GM19043 (cell line): Measurements from ENCODE around the gene EXOC2.
"Not testable (repeated sequence)": the region's sequence is repeated elsewhere in the genome, so short reads cannot be mapped to it uniquely, and the experiment has no call there.

Experiments used
- ATAC-seq: cut with Tn5 transposase; IDR thresholded peaks from one replicate; pipeline ENCODE4 v1.9.1; 2021; ENCODE audit warnings: low read depth; ENCODE audit not compliant: unreplicated experiment

Gene EXOC2

DNA sequence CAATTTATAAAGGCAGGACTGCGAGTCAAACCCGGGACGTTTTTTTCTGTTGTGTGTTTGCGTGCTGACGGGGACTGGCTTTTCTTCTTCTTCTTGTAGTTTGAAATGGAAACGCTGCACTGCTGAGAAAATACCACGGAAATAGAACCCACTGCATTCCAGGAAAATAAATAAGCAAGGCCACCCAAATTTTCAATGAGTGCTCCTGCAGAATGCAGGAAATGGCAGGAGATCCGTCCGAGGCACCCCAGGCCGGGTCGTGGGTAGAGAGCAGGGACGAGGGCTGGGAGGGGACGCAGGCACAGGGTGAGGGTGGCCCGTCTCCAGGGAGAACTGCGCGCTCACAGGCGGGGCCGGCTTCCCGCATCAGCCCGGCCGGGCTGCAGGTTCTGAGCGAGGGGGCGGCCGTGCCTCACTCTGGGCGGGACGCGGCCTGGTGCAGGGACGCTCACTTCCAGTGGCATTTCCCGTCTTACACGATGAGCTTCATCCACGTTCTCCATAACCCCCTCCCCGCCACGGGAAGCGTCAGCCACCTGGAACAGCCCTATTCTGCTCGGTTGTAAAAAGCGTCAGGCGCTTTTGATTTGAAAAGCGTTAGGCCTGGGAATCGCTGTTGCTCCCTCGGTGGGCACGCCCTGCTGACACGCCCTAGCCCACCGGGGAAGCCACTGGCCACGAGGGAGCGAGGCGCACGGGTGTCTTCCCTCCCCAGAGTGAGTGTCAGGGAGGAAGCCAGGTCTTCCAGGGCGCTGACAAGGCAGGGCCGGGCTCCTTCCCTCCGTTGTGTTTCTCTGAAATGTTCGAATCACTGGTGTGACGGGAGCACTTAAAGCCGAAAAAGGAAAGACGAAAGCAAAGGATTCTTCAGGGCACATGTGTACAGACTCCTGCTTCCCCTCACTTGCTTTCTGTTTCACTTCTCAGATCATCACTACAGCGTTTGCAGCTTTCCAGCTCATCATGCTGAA lies 17.9 kb upstream of the EXOC2 start:
- peak; percentile 84 for ATAC-seq

DNA sequence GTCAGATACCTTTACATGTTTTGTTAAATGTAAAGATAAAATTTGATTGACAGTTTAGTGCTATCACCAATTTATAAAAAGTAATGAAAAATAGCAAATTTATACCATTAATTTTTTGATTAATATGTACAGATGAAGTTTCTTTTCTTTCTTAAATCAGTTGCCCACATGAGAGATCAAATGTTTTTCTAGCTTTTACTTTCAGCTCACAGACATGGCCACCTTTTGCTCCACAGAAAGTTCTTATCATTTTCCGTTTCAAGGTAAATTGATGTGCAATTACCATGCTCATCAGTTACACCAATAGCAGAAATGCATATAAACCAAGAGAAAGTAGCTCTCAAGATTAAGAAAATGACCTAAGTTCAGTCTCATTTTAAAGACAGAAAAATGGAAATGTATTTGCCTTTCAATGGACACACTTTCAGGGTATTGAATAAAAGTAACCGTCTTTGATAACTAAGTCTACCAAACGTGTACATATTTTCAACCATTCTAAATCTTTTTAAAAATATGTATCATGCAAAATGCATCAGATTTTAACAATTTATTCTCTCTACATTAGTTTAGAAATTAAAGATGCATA lies 16.6 kb upstream of the EXOC2 start:
- no peak for ATAC-seq

DNA sequence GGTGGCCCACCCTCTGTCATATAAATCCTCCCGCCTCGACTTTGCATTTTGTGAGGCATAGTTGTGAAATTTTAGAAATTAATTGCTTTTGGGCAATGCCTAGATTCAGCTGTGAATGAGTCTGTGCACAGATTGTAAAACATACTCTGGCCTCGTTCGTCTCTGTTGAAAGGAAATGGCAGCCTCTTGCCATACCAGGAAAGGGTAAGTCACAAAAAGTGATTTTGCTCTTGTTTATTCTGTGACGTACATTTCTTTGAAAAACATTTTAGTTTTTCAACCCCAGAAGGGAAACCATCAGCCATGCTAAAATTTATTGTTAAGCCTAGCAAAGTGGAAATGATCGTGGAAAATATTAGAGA lies 15.3 kb upstream of the EXOC2 start:
- ATAC-seq, result no peak

DNA sequence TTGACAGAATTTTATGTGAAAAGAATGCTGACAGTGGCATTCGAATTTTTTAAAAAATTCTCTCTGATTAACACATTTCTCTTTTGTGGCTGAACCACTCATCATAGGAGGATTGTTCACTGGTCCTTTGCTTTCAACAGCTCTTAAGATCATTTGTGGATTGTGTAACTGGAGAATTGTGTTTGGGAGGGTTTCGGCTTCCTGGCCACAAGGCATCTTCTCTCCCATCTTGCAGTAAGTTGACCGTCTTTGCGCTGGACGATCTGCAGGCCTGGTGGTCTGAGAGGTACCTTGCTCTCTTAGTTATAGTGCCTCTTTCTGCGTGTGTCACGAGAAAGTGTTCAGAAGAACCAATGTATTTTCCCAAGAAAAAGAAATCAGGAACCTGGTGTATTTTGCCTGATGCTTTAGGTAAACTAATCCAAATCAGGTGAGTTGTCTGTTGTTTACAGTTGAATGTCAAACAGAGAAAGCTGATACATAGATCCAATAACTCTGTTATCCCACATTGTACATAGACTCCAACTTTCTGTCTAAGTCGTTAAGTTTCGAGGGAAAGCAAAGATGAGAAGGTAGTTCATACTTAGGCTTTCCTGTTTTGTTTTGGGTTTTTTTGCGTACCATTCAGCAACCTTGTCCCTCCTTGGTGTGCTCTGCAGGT lies 14.8 kb upstream of the EXOC2 start:
- ATAC-seq, result no peak

DNA sequence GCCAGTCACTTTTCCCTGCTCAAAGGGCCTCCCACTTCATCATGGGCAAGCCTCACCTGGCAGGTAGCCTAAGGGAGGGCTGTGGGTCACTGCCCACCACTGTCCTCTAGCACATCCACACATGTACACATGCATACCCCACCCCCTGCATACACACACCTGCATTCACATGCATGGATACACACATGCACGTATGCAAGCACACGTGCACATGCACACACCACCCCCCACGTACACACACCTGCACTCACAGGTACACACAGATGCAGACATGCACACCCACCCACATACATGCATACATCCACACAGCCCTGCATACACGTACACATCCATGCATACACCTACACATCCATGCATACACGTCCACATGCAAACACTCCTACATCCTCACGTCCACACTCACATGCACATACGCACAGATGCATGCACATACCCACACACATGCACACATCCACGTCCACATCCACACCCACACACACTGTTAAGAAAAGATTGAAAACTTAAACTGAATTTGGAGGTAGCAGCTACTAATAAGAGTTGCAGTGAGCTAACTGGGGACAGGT lies 14.0 kb upstream of the EXOC2 start:
- ATAC-seq, result no peak

DNA sequence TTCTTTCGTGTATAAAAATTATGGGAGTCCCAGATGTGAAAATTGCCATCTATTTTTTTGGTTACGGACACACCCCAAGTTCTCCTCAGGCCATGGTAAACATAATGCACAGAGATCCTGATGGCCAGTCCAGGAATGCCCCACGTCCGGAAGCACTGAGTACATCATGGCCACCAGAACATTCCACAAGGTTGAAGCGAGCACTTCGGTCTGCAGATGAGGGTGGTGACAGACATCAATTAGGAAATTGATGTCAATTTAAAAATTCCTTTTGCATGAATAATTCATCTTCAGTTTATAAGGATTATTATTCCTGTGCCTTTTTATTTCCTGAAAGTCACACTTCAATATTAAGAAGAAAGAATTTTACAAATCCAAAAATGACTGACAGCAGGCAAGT lies 13.2 kb upstream of the EXOC2 start:
- no peak for ATAC-seq

DNA sequence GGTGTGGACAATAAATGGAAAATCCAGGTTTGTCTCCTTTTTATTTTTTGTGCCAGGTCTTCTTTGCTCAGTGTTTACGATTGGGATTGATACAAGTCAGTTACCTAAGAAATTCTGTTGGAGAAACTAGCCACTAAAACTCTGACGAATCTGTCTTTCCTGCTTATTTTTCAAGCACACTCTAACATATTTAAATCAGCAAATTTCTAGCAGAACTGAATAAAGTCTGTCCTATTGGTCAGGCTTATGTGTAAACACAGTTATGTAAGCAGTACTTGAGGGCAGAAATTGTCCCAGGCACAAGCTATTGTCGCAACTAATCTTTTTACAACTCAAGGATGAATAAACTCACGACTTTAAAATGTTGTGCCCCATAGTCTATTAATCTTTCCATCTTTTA lies 12.1 kb upstream of the EXOC2 start:
- ATAC-seq, result no peak

DNA sequence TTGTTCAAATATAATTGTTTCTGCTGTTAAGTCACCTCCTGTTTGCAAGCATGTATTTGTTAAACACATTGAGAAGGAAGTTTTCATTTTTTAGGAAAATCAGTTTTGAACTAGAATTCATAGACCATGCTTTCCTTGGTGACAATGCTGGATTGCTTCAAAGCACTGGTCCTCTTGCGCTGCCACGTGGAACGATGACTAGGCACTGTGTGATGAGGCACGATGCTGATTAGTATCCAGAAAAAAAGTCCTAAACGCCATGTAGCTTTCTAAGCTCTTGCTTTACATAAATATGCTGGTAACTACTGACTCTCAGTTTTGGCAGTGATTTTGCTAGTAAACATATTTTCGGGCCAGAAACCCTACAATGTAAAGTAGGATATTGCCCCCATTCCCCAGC lies 11.1 kb upstream of the EXOC2 start:
- no peak for ATAC-seq

DNA sequence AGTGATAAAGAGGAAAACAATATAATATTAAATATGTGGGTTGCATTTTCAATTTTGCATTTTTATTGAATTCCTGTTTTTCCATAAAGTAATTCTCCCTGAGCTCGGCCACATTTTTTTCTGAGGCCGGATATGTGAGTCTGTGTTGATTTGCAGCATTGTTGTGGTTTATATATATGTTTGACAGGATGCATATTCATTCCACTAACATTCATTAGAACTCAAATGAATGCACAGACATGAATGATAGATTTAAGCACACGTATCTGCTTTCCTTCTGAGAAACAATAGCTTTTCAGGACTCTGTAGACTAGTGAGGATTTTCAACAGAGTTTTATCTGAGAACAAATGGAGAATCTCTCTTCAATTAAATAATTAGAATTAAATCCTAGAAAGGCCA lies 10.6 kb upstream of the EXOC2 start:
- ATAC-seq, result no peak

DNA sequence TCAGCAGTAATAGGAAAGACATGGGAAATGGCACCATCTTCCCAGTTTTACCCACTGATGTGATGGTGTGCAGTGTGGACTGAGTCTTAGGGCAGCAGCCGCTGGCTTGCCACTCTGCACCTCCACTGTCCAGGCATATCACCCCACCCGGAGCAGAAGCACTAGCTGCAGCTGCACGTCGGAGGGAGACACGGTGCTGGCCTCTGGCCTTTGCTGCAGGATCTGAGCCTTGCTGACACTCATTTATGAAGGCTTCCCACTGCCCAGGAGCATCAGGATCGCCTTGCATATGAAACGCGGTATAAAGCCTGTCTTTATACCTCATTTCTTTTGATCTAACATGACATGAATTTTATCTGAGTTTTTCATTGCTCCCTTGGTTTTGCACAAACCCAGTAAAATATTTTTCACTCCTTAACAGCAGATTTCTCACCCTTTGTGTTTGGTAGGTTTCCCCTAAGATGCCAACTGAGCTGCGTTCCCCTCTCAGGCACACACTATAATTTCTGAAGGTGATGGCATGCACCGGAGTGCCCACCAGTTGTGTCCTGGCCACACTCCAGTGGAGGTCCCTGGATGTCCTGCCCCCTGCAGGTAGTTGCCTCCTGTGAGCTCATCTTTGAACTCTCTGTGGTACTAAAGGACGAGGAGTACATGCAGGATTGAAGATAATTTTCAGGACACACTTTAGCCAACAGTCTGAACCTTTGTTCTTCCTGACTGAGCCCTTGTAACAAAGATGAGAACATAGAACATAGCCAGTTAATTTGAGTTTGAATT lies 9.0 kb upstream of the EXOC2 start:
- ATAC-seq, result no peak

DNA sequence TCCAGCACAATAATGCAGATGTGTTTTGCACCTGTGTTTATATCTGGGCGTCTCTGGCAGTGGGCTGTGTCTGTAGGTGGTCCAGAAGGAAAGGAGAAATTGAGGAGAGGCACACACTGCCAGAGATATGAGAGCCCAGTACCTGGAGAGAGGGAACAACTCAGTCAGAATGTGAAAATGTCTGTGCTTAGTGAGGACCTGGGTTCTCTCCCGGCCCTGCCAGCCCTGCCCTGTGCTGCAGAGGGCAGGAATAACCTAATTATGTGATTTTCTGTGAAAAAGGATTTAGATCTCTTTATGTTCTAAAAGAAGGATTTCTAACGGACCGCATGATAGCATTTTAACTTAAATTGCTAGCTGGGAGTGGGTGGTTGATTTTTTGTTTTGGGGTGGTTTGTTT lies 8.3 kb upstream of the EXOC2 start:
- no peak for ATAC-seq

DNA sequence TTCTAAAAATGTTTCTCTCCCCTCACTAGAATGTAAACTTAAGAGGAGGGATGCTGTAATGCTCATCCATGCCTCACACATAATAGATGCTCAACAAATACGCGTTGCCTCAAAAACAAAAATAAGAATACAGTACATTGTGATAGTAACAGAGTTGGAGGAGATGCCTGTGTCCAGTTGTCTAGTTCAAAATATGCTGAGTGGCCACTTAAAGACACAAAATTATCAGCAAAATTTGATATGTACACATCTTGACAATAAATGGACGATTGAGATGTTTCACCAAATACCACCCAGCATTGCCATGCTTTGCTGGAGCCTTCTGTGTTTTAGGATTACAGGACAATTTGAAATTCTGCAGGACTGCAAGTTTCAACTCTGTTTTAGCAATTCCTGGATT lies 7.6 kb upstream of the EXOC2 start:
- no peak for ATAC-seq

DNA sequence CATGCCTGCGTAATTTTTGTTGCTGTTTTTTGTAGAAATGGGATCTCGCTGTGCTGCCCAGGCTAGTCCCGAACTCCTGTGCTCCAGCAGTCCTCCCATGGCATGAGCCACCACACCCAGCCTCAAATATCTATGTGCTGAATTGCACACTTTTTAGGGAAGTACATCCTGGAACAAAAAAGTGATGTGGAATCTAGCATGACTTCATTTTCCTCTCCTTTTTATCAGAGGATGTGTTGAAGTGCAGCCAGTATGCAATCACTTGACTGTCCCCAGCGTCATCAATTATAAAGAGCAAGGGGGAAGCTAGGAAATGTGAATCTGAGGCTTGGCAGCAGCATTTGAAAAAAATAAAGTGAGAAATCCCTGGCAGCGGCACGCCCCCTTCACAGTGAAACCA lies 6.4 kb upstream of the EXOC2 start:
- no peak for ATAC-seq

DNA sequence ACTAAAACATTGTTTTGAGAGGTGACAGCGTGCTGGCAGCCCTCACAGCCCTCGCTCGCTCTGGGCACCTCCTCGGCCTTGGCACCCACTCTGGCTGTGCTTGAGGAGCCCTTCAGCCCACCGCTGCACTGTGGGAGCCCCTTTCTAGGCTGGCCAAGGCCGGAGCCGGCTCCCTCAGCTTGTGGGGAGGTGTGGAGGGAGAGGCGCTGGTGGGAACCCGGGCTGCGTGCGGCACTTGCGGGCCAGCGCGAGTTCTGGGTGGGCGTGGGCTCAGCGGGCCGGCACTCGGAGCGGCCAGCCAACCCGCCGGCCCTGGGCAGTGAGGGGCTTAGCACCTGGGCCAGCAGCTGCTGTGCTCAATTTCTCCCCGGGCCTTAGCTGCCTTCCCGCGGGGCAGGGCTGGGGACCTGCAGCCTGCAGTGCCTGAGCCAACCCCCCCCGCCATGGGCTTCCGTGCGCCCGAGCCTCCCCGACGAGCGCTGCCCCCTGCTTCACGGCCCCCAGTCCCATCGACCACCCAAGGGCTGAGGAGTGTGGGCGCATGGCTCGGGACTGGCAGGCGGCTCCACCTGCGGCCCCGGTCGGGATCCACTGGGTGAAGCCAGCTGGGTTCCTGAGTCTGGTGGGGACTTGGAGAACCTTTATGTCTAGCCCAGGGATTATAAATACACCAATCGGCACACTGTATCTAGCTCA lies 1.6 kb upstream of the EXOC2 start:
- not testable (repeated sequence) for ATAC-seq

DNA sequence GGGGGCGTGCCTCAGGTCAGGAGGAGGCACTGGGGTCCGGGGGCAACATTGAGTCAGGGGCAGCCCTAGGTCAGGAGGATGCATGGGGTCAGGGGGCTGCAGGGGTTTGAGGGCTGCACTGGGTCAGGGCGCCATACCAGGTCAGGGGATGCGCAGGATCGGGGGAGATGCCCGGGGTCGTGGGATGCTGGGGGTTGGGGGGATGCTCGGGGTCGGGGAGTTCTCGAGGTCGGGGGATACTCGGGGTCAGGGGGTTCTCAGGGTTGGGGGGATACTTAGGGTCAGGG lies 727 bp upstream of the EXOC2 start:
- ATAC-seq, result no peak

DNA sequence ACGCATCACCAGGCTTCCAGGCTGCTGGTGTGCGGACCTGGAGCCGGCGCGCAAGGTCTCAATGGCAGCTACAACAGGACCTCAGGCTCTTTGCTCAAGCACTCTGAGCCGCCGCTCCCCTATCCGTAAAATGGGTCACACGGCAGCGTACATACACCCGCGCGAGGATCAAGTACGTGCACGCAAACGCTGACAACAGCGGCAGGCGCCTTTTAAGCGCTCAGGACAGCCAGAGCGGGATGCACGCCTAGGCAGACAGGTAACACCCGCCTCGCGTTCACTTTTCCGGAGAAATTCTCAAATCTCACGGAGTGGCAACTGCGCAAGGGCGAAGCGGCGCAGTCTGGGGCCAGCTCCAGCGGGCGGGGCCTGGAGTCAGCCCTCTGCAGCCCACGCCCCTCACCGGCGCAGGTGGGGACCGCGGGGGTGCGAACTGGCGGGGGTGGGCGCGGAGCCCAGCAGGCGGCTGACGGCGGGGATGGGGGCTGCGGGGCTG lies 535 bp downstream of the EXOC2 start:
- peak; percentile 77 for ATAC-seq

DNA sequence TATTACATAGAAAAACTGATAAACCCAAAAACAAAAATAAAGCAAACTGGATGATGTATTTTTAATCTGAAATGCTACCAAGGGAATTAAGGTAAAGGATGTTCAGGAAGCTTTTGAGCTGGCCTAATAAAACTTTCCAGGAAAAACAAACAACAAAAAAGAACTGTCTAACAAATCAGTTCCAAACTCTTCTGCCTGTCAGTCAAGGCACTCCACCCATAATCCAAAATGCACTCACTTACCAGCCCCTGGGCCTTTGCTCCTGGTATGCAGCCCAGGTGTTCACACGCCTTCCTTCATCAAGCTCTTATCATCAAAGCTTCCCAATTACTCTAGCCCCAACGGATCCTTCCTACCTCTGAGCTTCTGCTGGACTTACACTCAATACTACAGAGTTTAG lies 3.7 kb downstream of the EXOC2 start:
- no peak for ATAC-seq

DNA sequence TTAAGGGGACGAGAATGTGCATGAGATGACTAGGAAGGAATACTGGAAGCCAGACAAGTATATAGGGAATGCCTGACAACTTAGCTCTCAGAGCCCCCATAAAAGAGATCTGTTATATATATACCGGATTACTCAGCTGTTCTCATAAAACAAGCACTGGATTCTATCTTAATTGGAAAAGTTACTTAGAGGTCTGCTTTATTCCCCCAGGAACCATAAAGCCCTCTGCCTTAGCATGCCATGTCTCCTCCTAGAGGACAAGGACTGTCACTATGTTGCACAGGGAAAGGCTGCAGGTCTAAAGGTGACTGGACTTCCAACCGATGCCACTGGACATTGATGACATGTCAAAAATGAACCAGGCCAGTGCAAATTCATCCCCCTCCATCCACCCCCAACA lies 6.4 kb downstream of the EXOC2 start:
- ATAC-seq, result no peak

DNA sequence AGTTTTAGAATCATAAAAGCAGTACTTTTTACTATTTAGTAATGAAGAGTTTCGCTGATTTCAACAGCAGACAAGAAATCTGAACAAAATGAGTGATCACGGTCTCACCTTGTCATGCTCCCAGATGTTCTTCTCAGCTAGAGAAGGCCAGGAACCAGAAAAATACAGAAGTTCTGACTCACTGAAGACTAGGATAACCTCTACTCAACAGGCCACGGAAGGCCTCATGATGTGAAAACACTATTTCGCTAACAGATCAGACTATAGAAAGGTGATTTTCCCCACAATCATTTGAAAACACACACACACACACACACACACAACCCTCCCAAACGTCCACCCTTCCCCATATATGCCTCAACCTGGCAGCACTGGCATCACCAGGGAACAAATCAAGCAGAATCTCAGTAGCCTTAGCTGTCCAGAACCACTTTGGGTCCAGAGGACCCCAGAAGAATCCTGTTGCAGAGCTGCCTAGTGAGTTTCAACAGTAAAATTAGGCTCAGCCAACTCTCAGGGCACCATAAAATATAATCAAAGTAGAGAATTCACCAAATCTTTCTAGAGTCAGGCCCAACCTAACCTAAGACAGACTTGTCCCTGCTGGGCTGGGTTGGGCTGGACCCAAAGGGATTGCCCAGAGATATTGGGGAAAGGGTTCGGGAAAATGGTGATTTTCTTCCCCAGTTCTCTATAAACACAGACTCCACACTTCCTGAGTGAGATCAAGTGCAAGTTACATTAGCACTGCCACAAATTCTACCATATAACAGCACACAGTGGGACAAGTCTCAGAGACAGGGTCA lies 7.9 kb downstream of the EXOC2 start:
- peak; percentile 87 for ATAC-seq
